NCI-H128 (cell line): ENCODE data around the gene BACH2.
"Not testable (repeated sequence)": the region's sequence is repeated elsewhere in the genome, so short reads cannot be mapped to it uniquely, and the experiment has no call there.

Source experiments
- DNase-seq: peaks from one replicate; lab custom pipeline; 2025; ENCODE audit not compliant: unreplicated experiment; lab: John Stamatoyannopoulos, UW

The BACH2 gene

DNA sequence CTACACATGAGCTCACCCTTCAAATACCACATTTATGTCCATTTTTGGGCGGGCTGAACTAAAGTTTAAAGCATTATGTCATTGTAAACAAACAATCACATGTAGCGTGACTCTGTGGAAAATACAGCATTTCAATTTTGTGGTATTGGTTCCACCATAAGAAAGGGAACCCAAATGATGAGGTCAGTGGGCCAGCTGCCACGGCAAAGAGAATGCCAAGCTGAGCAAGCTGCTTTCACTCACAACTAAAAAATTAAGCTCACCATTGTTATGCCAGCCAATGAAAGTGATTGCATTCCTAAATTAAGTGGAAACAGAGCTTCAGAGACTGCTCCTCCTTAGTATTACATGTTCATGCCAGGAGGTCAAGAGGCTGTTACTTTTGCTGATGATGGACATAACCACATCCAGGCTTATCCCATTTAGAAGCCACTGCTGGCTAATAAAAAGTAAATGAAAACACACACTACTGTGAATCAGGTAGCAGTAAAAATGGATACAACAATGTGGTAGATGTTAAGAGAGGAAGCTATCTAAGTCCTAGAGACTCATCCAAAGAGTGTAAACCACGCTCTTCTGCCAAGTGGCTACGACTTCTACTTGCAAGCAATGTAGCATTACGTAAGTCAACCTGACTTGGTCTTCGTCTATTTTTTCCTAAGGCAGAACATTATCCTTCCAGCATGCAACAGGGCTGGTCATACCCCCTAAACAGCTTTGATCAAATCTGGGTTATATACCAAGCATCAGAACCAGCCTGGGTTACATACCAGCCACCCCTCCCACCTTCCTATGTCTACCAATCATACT is 164.8 kb downstream of the BACH2 start:
- DNase-seq: no peak

DNA sequence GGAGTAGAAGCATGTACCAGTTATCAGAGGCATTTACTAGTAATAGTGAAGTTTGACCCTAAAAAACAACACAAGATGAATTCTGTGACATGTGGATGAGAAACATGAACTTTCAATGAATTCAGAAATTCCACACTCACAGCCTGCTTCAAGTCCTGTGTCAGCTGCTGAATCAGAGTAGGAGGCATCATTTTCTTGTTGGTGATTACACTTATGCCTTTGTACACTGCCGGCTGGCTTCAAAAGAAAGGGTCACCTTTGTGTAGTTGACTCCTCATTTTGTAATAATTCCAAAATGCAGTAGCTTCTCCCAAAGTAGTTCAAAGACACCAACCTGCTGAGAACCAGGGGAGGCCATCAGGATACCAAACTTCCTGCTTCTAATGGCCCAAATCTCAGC is 165.5 kb downstream of the BACH2 start:
- DNase-seq: no peak

DNA sequence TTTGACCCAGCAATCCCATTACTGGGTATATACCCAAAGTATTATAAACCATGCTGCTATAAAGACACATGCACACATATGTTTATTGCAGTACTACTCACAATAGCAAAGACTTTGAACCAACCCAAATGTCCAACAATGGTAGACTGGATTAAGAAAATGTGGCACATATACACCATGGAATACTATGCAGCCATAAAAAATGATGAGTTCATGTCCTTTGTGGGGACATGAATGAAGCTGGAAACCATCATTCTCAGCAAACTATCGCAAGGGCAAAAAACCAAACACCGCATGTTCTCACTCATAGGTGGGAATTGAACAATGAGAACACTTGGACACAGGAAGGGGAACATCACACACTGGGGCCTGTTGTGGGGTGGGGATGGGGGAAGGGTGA is 168.0 kb downstream of the BACH2 start:
- DNase-seq: not testable (repeated sequence)

DNA sequence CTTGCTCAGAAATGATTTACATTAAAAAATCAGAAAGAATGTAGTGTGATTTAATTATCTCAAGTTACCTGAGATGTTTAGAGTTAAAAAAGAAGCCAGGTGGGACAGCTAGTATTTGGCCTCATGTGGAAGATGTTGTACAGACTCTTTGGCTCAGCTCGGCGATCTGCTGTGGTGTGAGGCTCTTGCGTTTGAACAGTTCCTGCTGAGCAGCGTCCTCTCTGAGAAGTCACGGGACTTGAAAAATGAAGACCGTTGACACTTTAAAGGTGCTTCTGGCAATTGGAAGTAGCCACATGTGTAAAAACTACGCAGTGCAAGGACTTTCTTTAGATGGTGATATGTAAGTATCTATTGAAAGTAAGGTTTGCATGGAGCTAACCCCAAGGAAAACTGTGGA is 169.0 kb downstream of the BACH2 start:
- DNase-seq: no peak

DNA sequence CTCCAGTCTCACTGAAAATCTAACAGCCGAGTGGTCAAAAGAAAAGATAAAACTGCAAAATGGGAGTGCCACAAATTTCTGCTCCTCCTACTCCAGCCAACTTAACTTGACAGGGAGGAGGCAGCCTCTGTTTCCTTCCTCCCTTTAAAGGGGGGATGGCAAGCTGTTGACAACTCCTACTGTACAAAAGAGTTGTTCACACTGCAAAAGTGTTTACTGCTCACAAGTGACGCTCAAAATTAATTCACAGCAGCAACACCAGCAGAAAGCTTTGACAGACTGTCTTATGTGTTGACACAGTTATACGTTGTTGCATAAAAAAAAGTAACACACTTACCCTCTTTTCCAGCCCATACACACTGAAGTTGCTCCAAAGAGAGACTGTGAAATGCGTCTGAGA is 169.8 kb downstream of the BACH2 start:
- DNase-seq: no peak

DNA sequence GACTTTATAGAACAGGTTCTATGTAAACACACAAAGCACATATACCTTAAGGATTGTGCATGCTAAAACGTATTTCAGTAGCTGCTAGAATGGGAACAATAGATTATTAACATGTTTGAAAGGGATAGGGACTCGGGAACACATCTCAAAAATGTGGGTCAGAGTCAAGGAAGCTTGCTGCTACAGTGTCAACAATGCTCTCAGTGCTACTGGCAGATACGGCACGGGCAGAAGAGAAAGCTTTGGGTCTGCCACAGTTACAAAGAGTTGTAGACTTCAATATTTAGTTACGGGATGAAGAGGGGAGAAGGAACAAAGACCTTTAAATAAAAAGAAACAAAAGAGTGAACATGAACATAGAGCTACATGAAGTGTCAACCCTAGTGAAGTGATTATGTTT is 170.5 kb downstream of the BACH2 start:
- no peak for DNase-seq

DNA sequence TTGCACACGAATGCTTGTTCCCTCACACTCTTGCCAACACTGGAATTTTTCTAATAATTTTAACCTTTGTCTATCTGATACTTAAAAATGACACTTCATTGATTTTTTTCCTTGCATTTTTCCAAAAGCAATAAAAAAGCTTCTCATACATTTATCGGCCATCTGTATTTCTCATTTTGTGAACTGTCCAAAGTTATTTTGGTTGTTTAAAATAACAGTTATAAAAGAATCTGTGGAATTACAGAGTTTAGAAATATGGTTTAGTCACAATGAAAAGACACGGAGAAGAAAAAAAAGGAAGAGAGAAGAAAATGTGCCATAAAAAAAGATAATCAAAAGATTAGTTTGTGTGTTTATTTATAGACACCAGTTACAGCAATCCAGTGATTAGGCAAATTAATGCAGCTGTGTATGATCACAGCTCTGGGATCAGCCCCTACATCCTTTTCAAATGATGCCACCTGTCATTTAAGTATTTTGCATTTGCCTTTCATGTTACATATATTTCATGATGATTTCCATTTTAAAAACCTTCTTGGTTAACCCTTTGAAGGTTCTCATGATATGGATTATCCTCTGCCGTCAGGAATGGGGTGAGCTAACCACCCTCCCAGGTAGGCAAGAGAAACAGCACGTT is 171.7 kb downstream of the BACH2 start:
- DNase-seq: no peak

- no peak for DNase-seq
These were observed 172.8 kb downstream of the BACH2 start for GRCh38 chr6:90123831-90124230.

DNA sequence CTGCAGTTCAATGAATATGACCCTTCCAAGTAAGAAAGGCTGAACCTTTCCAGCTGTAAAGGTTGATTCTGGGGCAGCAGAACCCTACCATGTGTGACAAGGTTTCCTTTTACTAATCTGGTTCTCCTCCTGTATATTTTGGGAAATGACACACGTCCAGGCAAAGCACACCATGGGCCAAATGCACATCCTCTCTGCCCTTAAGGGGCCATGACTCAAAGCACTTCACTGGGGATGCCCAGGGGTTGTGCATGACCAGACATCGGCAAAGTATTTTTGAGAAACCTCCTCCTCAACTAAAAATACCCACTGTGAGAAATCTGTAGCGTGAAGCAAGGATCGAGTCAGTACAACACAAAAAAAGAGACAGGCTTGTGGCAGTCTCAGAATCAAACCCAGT is 174.7 kb downstream of the BACH2 start:
- DNase-seq: no peak

DNA sequence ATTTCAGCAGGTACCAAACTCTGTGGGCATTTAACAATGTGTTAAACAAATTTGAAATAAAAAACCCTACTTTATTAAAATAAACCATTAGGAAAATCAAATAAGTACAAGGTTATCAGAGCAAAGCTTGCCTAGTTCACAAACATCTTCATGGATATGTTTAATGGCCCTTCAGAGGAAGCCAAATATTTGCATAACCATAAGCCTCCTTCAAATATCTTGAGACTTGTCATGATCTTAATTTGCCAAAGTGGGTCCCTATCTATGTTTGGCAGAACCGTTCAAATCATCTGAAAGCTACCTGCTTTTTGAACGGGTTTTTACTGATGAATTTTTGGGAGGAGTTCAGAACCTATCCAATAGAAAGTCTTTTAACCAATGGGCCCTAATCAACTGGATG is 176.3 kb downstream of the BACH2 start:
- DNase-seq: no peak

GRCh38 chr6:90119618-90120017 is 177.0 kb downstream of the BACH2 start:
- DNase-seq: no peak

- no peak for DNase-seq
These were observed 178.1 kb downstream of the BACH2 start for GRCh38 chr6:90118581-90118980.

DNA sequence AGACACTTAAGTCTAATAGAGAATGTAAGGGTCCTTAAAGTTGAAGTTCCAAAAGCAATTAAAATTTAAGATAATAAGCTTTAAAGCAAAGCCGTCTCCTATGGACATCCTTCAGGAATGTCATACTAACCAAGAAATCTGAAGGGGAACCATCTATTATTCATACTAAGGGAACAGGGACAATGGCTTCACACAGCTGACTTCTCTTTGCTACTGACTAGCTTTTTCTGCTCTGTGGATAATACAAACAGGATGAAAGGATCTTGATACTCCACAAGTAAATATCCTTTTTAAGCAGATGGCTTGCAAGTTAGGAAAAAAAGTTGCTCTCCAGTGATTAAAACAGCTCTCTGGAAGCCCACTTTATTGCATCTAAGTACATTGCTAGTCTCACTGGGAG is 178.6 kb downstream of the BACH2 start:
- no peak for DNase-seq

DNA sequence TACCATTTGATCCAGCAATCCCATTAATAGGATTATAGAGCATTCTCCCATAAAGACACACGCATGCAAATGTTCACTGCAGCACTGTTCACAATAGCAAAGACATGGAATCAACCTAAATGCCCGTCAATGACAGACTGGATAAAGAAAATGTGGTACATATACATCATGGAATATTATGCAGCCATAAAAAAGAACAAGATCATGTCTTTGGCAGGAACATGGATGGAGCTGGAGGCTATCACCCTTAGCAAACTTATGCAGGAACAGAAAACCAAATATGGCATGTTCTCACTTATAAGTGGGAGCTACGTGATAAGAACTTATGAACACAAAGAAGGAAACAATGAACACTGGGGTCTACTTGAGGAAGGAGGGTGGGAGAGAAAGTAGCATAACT is 180.5 kb downstream of the BACH2 start:
- DNase-seq: not testable (repeated sequence)

DNA sequence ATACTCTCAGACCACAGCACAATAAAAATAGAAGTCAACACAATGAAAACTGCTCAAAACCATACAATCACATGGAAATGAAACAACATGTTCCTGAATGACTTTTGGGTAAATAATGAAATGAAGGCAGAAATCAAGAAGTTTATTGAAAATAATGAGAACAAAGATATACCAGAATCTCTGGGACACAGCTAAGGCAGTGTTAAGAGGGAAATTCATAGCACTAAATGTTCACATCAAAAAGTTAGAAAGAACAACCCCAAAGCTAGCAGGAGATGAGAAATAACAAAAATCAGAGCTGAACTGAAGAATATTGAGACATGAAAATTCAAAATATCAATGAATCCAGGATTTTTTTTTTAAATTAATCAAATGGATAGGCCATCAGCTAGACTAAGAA is 183.3 kb downstream of the BACH2 start:
- DNase-seq: no peak

GRCh38 chr6:90111387-90111786 is 185.3 kb downstream of the BACH2 start:
- no peak for DNase-seq

DNA sequence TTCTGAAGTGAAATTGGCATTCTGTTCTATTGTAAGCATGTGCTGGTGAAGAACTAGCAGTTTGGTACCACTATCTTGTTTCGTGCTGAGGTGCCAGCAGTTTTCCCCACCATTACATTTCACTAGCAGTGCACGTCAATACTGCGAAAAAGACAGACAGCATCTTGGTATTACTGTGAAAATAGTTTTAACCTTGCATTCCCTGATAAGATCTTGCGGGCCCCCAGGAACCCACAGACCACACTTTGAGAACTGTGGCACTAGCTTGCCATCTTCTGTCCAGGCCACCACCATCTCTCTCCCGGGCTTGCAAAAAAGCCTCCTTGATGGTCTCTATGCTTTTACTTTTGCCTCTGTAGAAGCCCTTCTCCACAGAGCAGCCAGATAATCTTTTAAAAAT is 185.7 kb downstream of the BACH2 start:
- DNase-seq: no peak

- no peak for DNase-seq
These were observed 187.5 kb downstream of the BACH2 start for GRCh38 chr6:90109141-90109540.

DNA sequence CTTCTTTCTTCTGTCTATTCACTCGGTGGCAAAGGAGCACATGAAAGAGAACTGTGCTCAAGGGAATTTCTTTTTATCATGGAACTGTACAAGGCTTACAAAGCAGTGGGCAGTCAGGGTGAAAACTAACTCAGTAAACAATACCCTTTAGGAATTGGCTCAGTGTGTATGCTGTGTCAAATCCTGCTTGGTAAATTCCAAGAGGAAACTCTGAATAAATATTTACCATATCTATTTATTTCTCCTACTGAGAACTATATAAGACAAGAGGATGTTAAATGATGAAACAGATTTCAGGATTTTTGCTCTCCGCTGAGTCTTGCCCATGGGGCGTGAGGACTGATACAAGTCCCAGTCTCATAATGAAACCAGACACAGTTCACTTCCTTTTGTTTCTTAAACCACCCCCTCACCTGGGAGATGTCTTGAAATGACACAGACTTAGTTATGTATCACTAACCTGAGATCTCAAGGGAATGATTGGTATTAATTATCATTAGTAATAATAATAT is 188.8 kb downstream of the BACH2 start:
- no peak for DNase-seq

DNA sequence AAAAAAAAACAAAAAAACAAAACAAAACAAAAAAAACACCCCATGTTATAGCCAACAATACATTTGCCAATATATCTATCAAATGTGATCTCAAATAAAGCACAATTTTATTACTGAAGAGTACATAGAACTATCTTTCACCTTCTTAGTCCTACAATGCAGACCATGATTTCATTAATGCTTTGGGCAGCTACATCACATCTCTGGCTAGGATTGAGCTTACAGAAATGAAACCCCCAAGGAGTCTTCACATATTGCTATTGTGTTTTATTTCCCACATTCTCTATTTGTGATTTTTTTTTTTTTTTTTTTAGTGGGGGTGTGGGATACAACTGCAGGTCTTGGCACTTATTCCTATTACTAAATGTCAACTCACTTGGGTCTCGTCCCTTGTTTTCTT is 189.3 kb downstream of the BACH2 start:
- DNase-seq: no peak

- DNase-seq: no peak
These were observed 190.2 kb downstream of the BACH2 start for GRCh38 chr6:90106449-90106848.

DNA sequence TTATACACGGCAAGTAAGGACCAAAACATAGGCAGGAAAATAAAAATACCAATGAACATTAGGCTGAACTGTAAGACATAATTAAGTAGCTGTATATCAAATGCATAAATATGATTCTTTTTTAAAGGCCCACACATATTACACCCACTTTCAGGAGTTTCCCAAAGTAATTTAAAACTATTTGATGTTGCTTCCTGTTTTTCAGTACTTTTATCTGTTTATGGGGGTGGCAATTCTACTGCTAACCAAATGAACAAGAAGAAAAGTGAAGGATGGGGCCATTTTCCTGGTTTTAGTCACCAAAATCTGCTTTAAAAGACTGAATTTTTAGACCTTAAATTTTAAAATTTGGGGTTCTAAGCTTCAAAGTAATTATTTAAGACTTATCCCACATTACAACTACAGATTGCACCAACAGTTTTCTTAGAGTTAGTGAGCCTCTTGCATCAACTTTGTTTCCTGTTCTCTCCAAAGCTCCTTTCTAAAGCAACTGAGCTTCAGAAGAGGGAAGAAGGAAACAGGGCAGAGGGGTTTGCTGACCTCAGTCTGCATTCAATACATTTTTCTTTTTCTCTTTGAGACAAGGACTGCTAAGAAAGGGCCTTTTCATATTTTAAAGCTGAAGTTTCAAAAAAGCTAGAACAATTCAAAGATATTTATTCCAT is 191.0 kb downstream of the BACH2 start:
- no peak for DNase-seq
